Tibial nerve (tissue), 3 donors: ENCODE measurements around the gene VLDLR.

Experiments used
- CTCF ChIP-seq, 5 experiments: fragments of 200-600 bp in 3 of 5; fragments of 450-650 bp in 2 of 5; sonication (generic) in 3 of 5; IDR thresholded peaks; one replicate each; pipeline ENCODE4 v1.5.1; 2016 to 2019; ENCODE audit warnings: antibody characterized with exemption in 5 of 5, mild to moderate bottlenecking in 3 of 5, moderate library complexity in 2 of 5
- POLR2A ChIP-seq, 2 donors: fragments of 450-650 bp; IDR thresholded peaks; one replicate each; pipeline ENCODE4 v1.6.1; 2017; ENCODE audit warnings: antibody characterized with exemption in 2 of 2, mild to moderate bottlenecking in 2 of 2, moderate library complexity in 2 of 2

- TF ChIP-seq POLR2A (IDR thresholded peaks at IDR 0.05) (no peak), CTCF (IDR thresholded peaks at IDR 0.05) (no peak)
These were observed 19.7 kb upstream of the VLDLR start for GRCh38 chr9:2601785-2602378.
